T-cell (primary cell): ENCODE results near the gene FBRSL1. TPM values are rescaled to one million over a fixed set of nuclear protein-coding genes. Genes with fewer than 3 reads are reported as not detected.

ENCODE experiments used
- ATAC-seq, 4 experiments: fragments of 200-7000 bp in 3 of 4; fragments of 150-1000 bp in 1 of 4; cut with Tn5 transposase; replicated peaks in 1 of 4; 1 replicate in 3 of 4; 2 replicates in 1 of 4; pipeline ENCODE4 v1.10.0; 2021; ENCODE audit warnings: moderate library complexity in 3 of 4, mild to moderate bottlenecking in 2 of 4, moderate number of reproducible peaks in 1 of 4
- CTCF ChIA-PET, 2 donors: fragments of 300-600 bp; sonication (Branson Sonifier 250); formaldehyde crosslinking; loops; one replicate each; lab custom pipeline; 2022; ENCODE audit warnings: antibody characterized with exemption in 2 of 2; lab: Charles Lee
- POLR2A ChIA-PET, 2 donors: fragments of 300-600 bp; sonication (Branson Sonifier 250); formaldehyde crosslinking; loops; one replicate each; lab custom pipeline; 2022; ENCODE audit warnings: antibody characterized with exemption in 2 of 2; lab: Charles Lee
- DNase-seq, 35 experiments: peaks; one replicate each; pipeline versions ENCODE4 v3.0.0 to v3.0.0-alpha.2; 2013 to 2023
- H3K27ac ChIP-seq: one replicate; pipeline ENCODE4 v1.5.1; 2013; ENCODE audit warnings: low read length
- H3K27me3 ChIP-seq, 2 experiments: replicated peaks in 1 of 2; 1 replicate in 1 of 2; 2 replicates in 1 of 2; pipeline versions ENCODE4 v1.6.1 to v1.7.0; 2013; ENCODE audit warnings: low read length in 1 of 2, mixed read lengths in 1 of 2; ENCODE audit not compliant: control insufficient read depth in 2 of 2, insufficient read depth in 2 of 2; ENCODE audit errors: extremely low read depth in 1 of 2
- H3K36me3 ChIP-seq, 2 donors: 1 replicate in 1 of 2; 2 replicates in 1 of 2; pipeline versions ENCODE4 v1.6.1 to v1.7.0; 2013; ENCODE audit warnings: low read length in 1 of 2; ENCODE audit not compliant: control insufficient read depth in 2 of 2, insufficient read depth in 1 of 2; ENCODE audit errors: extremely low read depth in 1 of 2
- H3K4me1 ChIP-seq, 2 experiments: 1 replicate in 1 of 2; 2 replicates in 1 of 2; pipeline versions ENCODE4 v1.6.1 to v1.7.0; 2013; ENCODE audit warnings: low read length in 2 of 2, mixed read lengths in 1 of 2; ENCODE audit not compliant: insufficient read depth in 2 of 2, control insufficient read depth in 1 of 2; ENCODE audit errors: extremely low read depth in 1 of 2
- H3K4me3 ChIP-seq, 2 donors: 1 replicate in 1 of 2; 2 replicates in 1 of 2; pipeline versions ENCODE4 v1.5.1 to v1.7.0; 2013; ENCODE audit warnings: mild to moderate bottlenecking in 2 of 2, low read length in 1 of 2, moderate library complexity in 1 of 2; ENCODE audit not compliant: control insufficient read depth in 1 of 2; ENCODE audit errors: extremely low read depth in 1 of 2
- H3K9me3 ChIP-seq: 2 replicates; pipeline ENCODE4 v1.7.0; 2013
- H3K27ac Mint-ChIP-seq, 2 donors: one replicate each; pipeline ENCODE4 v1.8.0; 2020 to 2021; ENCODE audit warnings: mild to moderate bottlenecking in 2 of 2, mixed read lengths in 2 of 2
- H3K27me3 Mint-ChIP-seq, 2 donors: one replicate each; pipeline ENCODE4 v1.8.0; 2021 to 2022; ENCODE audit warnings: mixed read lengths in 2 of 2
- H3K36me3 Mint-ChIP-seq: one replicate; pipeline ENCODE4 v1.8.0; 2021; ENCODE audit warnings: mixed read lengths
- H3K4me1 Mint-ChIP-seq, 3 donors: one replicate each; pipeline ENCODE4 v1.8.0; 2020 to 2022; ENCODE audit warnings: mixed read lengths in 3 of 3, mild to moderate bottlenecking in 1 of 3
- H3K4me3 Mint-ChIP-seq, 3 donors: one replicate each; pipeline ENCODE4 v1.8.0; 2020 to 2022; ENCODE audit warnings: mild to moderate bottlenecking in 3 of 3, mixed read lengths in 3 of 3, moderate library complexity in 3 of 3
- H3K9me3 Mint-ChIP-seq, 3 donors: one replicate each; pipeline ENCODE4 v1.8.0; 2020 to 2022; ENCODE audit warnings: mixed read lengths in 3 of 3
- WGBS: methylation state at CpG from one replicate; pipeline ENCODE4 v1.1.5; 2013; ENCODE audit warnings: missing lambda C conversion rate; ENCODE audit not compliant: insufficient coverage; 5-methylcytosine and 5-hydroxymethylcytosine counted together
- total RNA-seq, 35 experiments: library from RNA in 6 of 35; stranded (reverse) in 6 of 35; fragments of 120-200 nt in 1 of 35; gene quantifications; one replicate each; pipeline versions ENCODE4 v1.2.1 to v1.2.4 and lab custom pipeline; 2013 to 2026

The FBRSL1 gene
- total RNA-seq, 5 donors from 2014 or later (not counting 1 experiment from before 2014, with no cell fraction given): 82.1 to 114 (median 99.3) TPM

- Mint-ChIP-seq H3K36me3 (no peaks in the 10 kb centered on the region), H3K4me1 (peaks cover 37 to 56% (median 41%) of the 10 kb centered on the region in 3 donors)
- no peaks in the 10 kb centered on the region for H3K9me3 ChIP-seq
These were observed 22.4 kb upstream of the FBRSL1 start for GRCh38 chr12:132467511-132467910.

GRCh38 chr12:132469423-132469822, 20.5 kb upstream of the FBRSL1 start:
- no peak overlapping the region for H3K27ac ChIP-seq
- H3K4me1 ChIP-seq: peaks cover 20 to 55% of the 10 kb centered on the region in 2 experiments
- Mint-ChIP-seq H3K4me1 (peaks cover 37 to 53% (median 41%) of the 10 kb centered on the region in 3 donors), H3K27me3 (peaks cover 0 to 2% of the 10 kb centered on the region in 2 donors), H3K4me3 (peak overlapping the region; percentile 41 to 78 (median 54)), H3K9me3 (no peaks in the 10 kb centered on the region), H3K27ac (peak overlapping the region; percentile 81 to 86), H3K36me3 (no peaks in the 10 kb centered on the region)
- DNase-seq (peak in 1 of 35 experiments; percentile 46), ATAC-seq (peak; percentile 34 to 70 (median 63))
- no peak overlapping the region for H3K4me3 ChIP-seq
- WGBS: no CpG with 5 or more reads among the region's 9 CpGs
- no peaks in the 10 kb centered on the region for H3K9me3 ChIP-seq
- ChIA-PET CTCF (no interaction called here), POLR2A (no interaction called here)
- no peaks in the 10 kb centered on the region for H3K36me3 ChIP-seq
- H3K27me3 ChIP-seq: peaks cover 0 to 46% of the 10 kb centered on the region in 2 experiments

More at GRCh38 chr12:132467511-132467910, 22.4 kb upstream of the FBRSL1 start:
- no peak for DNase-seq
- Mint-ChIP-seq H3K27me3 (peaks cover 0 to 2% of the 10 kb centered on the region in 2 donors), H3K27ac (no peak overlapping the region), H3K4me3 (no peak overlapping the region), H3K9me3 (no peaks in the 10 kb centered on the region)
- no peak overlapping the region for H3K4me3 ChIP-seq
- H3K27me3 ChIP-seq: peaks cover 0 to 46% of the 10 kb centered on the region in 2 experiments
- H3K4me1 ChIP-seq: peaks cover 20 to 54% of the 10 kb centered on the region in 2 experiments
- POLR2A ChIA-PET: no interaction called here
- no peaks in the 10 kb centered on the region for H3K36me3 ChIP-seq
- no peak overlapping the region for H3K27ac ChIP-seq
- CTCF ChIA-PET: no interaction called here
- WGBS: 89% methylated on average over 8 of the region's 13 CpGs
- ATAC-seq: no peak

- CTCF ChIA-PET: no interaction called here
- ATAC-seq (no peak), DNase-seq (no peak)
- Histone ChIP-seq H3K36me3 (no peaks in the 10 kb centered on the region), H3K27ac (no peak overlapping the region), H3K4me3 (no peak overlapping the region), H3K9me3 (no peaks in the 10 kb centered on the region), H3K4me1 (peaks cover 17 to 49% of the 10 kb centered on the region in 2 experiments), H3K27me3 (peaks cover 0 to 40% of the 10 kb centered on the region in 2 experiments)
- Mint-ChIP-seq H3K36me3 (no peaks in the 10 kb centered on the region), H3K4me3 (peak overlapping the region in 1 of 3 donors; percentile 78), H3K9me3 (no peaks in the 10 kb centered on the region), H3K4me1 (peaks cover 34 to 55% (median 39%) of the 10 kb centered on the region in 3 donors), H3K27me3 (peaks cover 0 to 2% of the 10 kb centered on the region in 2 donors), H3K27ac (no peak overlapping the region)
- POLR2A ChIA-PET: no interaction called here
- no CpG with 5 or more reads among the region's 3 CpGs for WGBS
These were observed 19.6 kb upstream of the FBRSL1 start for GRCh38 chr12:132470397-132470796.

- peaks cover 0 to 2% of the 10 kb centered on the region in 2 donors for H3K27me3 Mint-ChIP-seq
- Histone ChIP-seq H3K27ac (no peak overlapping the region), H3K4me1 (peaks cover 21 to 49% of the 10 kb centered on the region in 2 experiments), H3K36me3 (no peaks in the 10 kb centered on the region), H3K9me3 (no peaks in the 10 kb centered on the region), H3K4me3 (no peak overlapping the region), H3K27me3 (peaks cover 0 to 40% of the 10 kb centered on the region in 2 experiments)
- CTCF ChIA-PET: no interaction called here
- no peaks in the 10 kb centered on the region for H3K9me3 Mint-ChIP-seq
- H3K4me1 Mint-ChIP-seq: peaks cover 40 to 58% (median 44%) of the 10 kb centered on the region in 3 donors
- no peaks in the 10 kb centered on the region for H3K36me3 Mint-ChIP-seq
- POLR2A ChIA-PET: no interaction called here
- WGBS: 48% methylated on average over 9 of the region's 18 CpGs
- peak in 4 of 35 experiments; percentile 35 to 45 (median 39) for DNase-seq
- ATAC-seq: peak in 3 of 4 experiments; percentile 17 to 50 (median 43)
- peak overlapping the region; percentile 24 to 52 for H3K27ac Mint-ChIP-seq
- H3K4me3 Mint-ChIP-seq: peak overlapping the region in 2 of 3 donors; percentile 55 to 79
These were observed 18.7 kb upstream of the FBRSL1 start for GRCh38 chr12:132471011-132471857.

GRCh38 chr12:132471858-132472255, 18.1 kb upstream of the FBRSL1 start:
- WGBS: 90% methylated on average over 13 of the region's 16 CpGs
- Histone ChIP-seq H3K27me3 (peaks cover 0 to 39% of the 10 kb centered on the region in 2 experiments), H3K9me3 (no peaks in the 10 kb centered on the region), H3K4me1 (peaks cover 24 to 53% of the 10 kb centered on the region in 2 experiments), H3K27ac (no peak overlapping the region), H3K4me3 (no peak overlapping the region), H3K36me3 (no peaks in the 10 kb centered on the region)
- ChIA-PET POLR2A (no interaction called here), CTCF (no interaction called here)
- Mint-ChIP-seq H3K4me3 (peak overlapping the region; percentile 62 to 79 (median 70)), H3K9me3 (no peaks in the 10 kb centered on the region), H3K27me3 (peaks cover 0 to 2% of the 10 kb centered on the region in 2 donors), H3K4me1 (peaks cover 46 to 62% (median 50%) of the 10 kb centered on the region in 3 donors), H3K36me3 (no peaks in the 10 kb centered on the region), H3K27ac (peak overlapping the region; percentile 72 to 90)
- ATAC-seq (no peak), DNase-seq (no peak)

GRCh38 chr12:132472386-132472785, 17.6 kb upstream of the FBRSL1 start:
- DNase-seq: no peak
- peak overlapping the region; percentile 72 to 90 for H3K27ac Mint-ChIP-seq
- no peaks in the 10 kb centered on the region for H3K9me3 Mint-ChIP-seq
- ChIA-PET CTCF (no interaction called here), POLR2A (no interaction called here)
- Histone ChIP-seq H3K4me3 (no peak overlapping the region), H3K9me3 (no peaks in the 10 kb centered on the region), H3K4me1 (peaks cover 25 to 58% of the 10 kb centered on the region in 2 experiments), H3K27ac (no peak overlapping the region), H3K36me3 (no peaks in the 10 kb centered on the region), H3K27me3 (peaks cover 0 to 39% of the 10 kb centered on the region in 2 experiments)
- H3K4me1 Mint-ChIP-seq: peaks cover 48 to 67% (median 54%) of the 10 kb centered on the region in 3 donors
- WGBS: 94% methylated on average over 9 of the region's 15 CpGs
- H3K36me3 Mint-ChIP-seq: no peaks in the 10 kb centered on the region
- peak overlapping the region; percentile 62 to 79 (median 70) for H3K4me3 Mint-ChIP-seq
- peaks cover 0 to 2% of the 10 kb centered on the region in 2 donors for H3K27me3 Mint-ChIP-seq
- peak in 1 of 4 experiments; percentile 25 for ATAC-seq
